Right lung (tissue), 5 donors: Measurements from ENCODE around the gene RC3H1. TPM values are rescaled to one million over a fixed set of nuclear protein-coding genes. Genes with fewer than 3 reads are reported as not detected.

Experiments
- DNase-seq, 2 donors: peaks; one replicate each; pipeline ENCODE4 v3.0.0-alpha.2; 2013
- polyA plus RNA-seq, 5 donors: library from polyadenylated mRNA; unstranded; fragments of 120-200 nt; gene quantifications; one replicate each; pipeline versions ENCODE4 v1.2.1 to v1.2.3, GENCODE V29; 2013; ENCODE audit warnings: inconsistent platforms in 1 of 5, low replicate concordance in 1 of 5; ENCODE audit not compliant: insufficient read length in 5 of 5, insufficient read depth in 1 of 5

Gene RC3H1
- polyA plus RNA-seq, 5 donors: 9.6 to 17.1 (median 12.4) TPM

DNA sequence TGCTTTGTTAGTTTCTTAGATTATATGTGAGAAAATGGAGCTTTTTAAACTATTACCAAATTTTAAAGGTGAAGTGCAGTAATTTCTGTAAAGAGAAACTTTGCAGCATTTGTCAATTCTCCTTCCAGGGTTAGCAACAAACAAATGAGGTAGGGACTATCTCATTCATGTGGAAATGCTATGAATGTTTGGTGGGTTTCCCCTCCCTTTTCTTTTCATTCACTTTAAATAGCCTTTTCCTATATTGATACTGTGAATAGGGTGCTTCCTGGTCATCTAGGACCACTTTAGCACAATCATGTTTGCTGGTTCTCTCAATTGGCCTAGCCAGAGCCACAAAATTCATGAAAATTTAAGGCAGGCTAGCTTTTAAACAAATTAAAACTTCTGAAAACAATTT, 133.4 kb downstream of the RC3H1 start:
- no peak for DNase-seq

DNA sequence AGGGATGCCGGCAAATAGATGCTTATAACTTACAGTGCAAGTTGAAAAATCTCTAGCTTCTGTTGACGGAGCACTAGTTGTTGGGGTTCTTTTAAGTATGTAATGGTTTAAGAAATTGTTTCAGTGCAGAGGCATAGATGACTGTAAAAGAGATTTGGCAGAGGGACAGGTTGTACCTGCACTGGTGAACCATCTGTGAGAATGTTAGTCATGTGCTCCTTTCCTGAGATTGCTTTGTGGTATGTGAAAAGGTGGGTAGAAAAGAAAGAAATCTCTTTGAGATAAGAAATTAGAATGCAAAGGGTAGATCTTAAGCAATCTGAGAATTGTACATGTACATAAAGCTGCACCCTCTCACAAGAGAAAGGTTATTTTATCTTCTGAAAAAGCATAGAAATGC, 134.5 kb downstream of the RC3H1 start:
- no peak for DNase-seq

DNA sequence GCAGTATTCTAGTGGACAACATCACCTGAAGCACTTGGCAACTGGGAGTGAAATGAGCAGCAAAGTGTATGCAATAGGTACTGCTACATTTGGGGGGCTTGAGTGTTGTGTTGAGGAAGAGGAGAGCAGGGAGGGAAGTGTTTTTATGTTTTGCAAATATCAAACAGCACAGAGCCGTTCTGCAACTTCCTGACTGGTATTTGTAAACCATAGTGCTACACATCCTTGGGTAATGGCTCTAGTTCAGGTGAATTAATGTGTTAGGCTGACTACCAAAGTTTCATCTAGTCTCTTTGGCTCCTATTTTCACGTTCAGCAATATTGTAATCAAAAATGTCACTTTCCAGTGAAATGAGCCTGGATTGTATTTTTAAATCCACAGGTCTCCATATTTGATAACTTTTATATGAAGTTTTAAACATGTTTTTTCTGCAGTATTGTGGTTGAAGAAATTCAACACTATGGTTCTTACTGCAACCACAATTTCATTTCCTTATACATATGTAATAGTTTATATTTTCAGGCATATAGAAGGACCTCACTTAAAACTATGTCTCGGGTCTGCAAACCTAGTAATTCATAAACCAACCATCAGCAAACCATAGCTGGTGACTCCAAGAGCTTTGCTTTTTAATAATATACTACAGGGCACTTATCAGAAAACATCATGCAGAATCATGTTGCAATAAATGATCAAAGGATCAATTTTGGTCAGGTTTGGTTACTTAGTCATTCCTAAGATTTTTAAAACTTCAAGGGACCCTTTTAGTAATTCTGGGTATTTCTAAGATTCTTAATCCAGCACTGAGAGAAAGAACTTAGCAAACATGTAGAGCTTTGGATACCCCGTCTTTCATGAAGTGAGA, 135.2 kb downstream of the RC3H1 start:
- DNase-seq: no peak

- no peak for DNase-seq
These were observed 137.5 kb downstream of the RC3H1 start for GRCh38 chr1:173884701-173885100.

Other genes with a start within 250 kb of the RC3H1 start
- gene DARS2, start 197.7 kb downstream of the RC3H1 start, polyA plus RNA-seq: 10 to 100 TPM; 14.6 to 24.9 (median 20.2) TPM
- gene CENPL, start 197.5 kb downstream of the RC3H1 start, polyA plus RNA-seq: 10 to 100 TPM in 4 of 5 donors, 1 to 10 TPM in 1; 7.6 to 21.1 (median 13.7) TPM
- gene GAS5, start 154.4 kb downstream of the RC3H1 start, polyA plus RNA-seq: 1,000 to 10,000 TPM in 1 of 5 donors, 100 to 1,000 TPM in 4; 769 to 1,020 (median 877) TPM
- 10 to 100 TPM in 4 of 5 donors, 1 to 10 TPM in 1; 6.3 to 13.0 (median 11.7) TPM for gene ZBTB37, start 154.0 kb downstream of the RC3H1 start, polyA plus RNA-seq
- gene SERPINC1, start 105.0 kb downstream of the RC3H1 start, polyA plus RNA-seq: 1 to 10 TPM in 1 of 5 donors, under 1 TPM in 3, not detected in 1; 0.15 to 6.2 (median 0.25) TPM
- 10 to 100 TPM; 27.7 to 49.6 (median 45.4) TPM for gene RABGAP1L, start 137.2 kb upstream of the RC3H1 start, polyA plus RNA-seq